ENCODE results near the gene SEMA3D. TPM values are rescaled to one million over a fixed set of nuclear protein-coding genes. Genes with fewer than 3 reads are reported as not detected.

Gene SEMA3D
- total RNA-seq, 1 donor from 2014 or later, result 1.4 TPM

DNA sequence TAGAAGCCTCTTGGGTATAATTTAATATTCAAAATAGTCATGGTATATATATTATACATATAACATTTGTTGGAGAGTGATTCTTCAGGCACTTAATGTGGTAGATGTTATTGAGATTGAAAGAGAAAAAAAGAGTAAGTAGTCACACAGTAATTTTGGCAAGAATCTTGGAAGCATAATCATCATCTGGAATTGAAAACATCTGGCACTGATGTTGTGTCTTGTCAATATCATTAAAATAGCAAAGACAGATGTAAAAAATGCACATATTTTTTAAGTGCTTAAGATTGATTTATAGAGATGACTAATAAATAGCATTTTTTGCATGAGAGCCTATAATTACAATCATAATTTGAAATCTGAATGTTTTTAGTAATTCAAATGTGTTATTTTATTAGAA, 9.5 kb downstream of the SEMA3D start:
- peaks cover 14% of the 10 kb centered on the region for H3K9me3 Mint-ChIP-seq (ENCODE audit: low read depth)
- H3K36me3 Mint-ChIP-seq (ENCODE audit: low read depth), result peaks cover 6% of the 10 kb centered on the region
- TF ChIP-seq, protein P1, sequence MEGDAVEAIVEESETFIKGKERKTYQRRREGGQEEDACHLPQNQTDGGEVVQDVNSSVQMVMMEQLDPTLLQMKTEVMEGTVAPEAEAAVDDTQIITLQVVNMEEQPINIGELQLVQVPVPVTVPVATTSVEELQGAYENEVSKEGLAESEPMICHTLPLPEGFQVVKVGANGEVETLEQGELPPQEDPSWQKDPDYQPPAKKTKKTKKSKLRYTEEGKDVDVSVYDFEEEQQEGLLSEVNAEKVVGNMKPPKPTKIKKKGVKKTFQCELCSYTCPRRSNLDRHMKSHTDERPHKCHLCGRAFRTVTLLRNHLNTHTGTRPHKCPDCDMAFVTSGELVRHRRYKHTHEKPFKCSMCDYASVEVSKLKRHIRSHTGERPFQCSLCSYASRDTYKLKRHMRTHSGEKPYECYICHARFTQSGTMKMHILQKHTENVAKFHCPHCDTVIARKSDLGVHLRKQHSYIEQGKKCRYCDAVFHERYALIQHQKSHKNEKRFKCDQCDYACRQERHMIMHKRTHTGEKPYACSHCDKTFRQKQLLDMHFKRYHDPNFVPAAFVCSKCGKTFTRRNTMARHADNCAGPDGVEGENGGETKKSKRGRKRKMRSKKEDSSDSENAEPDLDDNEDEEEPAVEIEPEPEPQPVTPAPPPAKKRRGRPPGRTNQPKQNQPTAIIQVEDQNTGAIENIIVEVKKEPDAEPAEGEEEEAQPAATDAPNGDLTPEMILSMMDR (IDR thresholded peaks at IDR 0.05), result no peak
- no peak overlapping the region for H3K27ac Mint-ChIP-seq (ENCODE audit: unreplicated experiment)
- no peak overlapping the region for H3K4me3 Mint-ChIP-seq (ENCODE audit: unreplicated experiment)
- peaks cover 8% of the 10 kb centered on the region for H3K4me1 Mint-ChIP-seq (ENCODE audit: low read depth)
- no peaks in the 10 kb centered on the region for H3K27me3 Mint-ChIP-seq (ENCODE audit: low read depth)
- DNase-seq (ENCODE audit: low spot score), result no peak

DNA sequence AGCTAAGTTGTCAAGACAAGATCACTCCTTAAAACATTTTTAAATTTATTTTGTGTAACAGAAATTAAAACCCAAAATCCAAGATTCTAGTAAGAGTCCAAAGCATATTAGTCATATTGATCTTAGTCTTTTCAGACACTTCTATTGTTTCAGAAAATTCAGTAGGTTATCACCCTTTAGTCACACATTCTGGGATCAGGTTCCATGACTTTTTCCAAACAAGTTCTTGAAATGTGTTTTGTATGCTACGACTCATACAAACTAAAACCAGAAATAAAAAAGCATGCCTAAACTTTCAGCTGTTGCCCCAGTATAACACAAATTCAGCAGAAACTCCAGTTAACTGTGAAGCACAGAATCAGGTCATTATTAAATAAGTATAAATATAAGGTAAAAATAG, 10.7 kb downstream of the SEMA3D start:
- H3K9me3 Mint-ChIP-seq (ENCODE audit: low read depth), result peaks cover 14% of the 10 kb centered on the region
- DNase-seq (ENCODE audit: low spot score), result no peak
- H3K27ac Mint-ChIP-seq (ENCODE audit: unreplicated experiment), result no peak overlapping the region
- no peaks in the 10 kb centered on the region for H3K27me3 Mint-ChIP-seq (ENCODE audit: low read depth)
- peaks cover 6% of the 10 kb centered on the region for H3K36me3 Mint-ChIP-seq (ENCODE audit: low read depth)
- H3K4me3 Mint-ChIP-seq (ENCODE audit: unreplicated experiment), result no peak overlapping the region
- H3K4me1 Mint-ChIP-seq (ENCODE audit: low read depth), result peaks cover 9% of the 10 kb centered on the region
- TF ChIP-seq, protein P1 (IDR thresholded peaks at IDR 0.05), result no peak

DNA sequence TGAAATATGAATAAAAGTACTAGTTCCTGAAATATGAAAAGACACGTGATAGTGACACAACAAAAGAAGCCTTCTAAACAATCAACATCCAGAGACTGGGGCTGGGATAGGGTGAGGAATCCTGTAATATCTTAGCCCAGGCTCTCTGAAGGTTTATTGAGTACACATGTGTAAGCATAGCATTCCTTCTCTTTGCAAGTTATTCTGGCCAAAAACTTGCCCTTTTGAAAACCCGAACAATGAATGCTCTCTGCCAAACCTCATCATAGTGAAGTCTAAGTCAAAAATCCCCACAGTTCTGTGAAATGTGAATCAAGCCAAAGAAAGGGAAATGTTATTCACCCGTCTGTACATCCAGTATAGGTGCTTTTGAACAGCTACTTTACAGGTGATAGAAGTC, 11.6 kb downstream of the SEMA3D start:
- Mint-ChIP-seq H3K27ac (ENCODE audit: unreplicated experiment) (no peak overlapping the region), H3K4me1 (ENCODE audit: low read depth) (peaks cover 9% of the 10 kb centered on the region)
- TF ChIP-seq, protein P1 (IDR thresholded peaks at IDR 0.05), result no peak

DNA sequence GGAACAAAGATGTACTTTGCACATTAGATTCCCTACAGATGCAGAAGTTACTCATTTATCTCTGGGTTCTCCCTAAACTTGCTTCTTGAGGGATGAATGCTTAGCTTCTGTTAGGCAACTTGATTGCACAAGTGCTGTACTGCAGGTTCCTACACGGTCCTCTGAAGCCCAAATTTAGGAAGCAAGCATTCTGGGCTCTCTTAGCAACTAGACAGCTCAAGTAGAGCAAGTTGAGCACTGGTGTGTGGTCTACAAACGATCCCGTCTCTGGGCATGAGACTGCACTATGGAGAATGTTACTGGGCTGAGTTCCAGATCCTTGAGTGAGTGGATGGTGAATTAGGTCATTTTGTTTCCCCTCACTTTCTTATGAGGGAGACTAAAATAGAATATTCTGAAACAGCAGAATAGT, 14.3 kb downstream of the SEMA3D start:
- H3K4me3 Mint-ChIP-seq (ENCODE audit: unreplicated experiment), result no peak overlapping the region
- no peak for DNase-seq (ENCODE audit: low spot score)
- H3K27ac Mint-ChIP-seq (ENCODE audit: unreplicated experiment), result peak overlapping the region; percentile 72
- H3K9me3 Mint-ChIP-seq (ENCODE audit: low read depth), result no peaks in the 10 kb centered on the region
- no peaks in the 10 kb centered on the region for H3K36me3 Mint-ChIP-seq (ENCODE audit: low read depth)
- H3K4me1 Mint-ChIP-seq (ENCODE audit: low read depth), result peaks cover 9% of the 10 kb centered on the region
- TF ChIP-seq, protein P1 (IDR thresholded peaks at IDR 0.05), result no peak
- H3K27me3 Mint-ChIP-seq (ENCODE audit: low read depth), result no peaks in the 10 kb centered on the region

More for the DNA sequence above, 11.6 kb downstream of the SEMA3D start:
- H3K4me3 Mint-ChIP-seq (ENCODE audit: unreplicated experiment), result no peak overlapping the region
- peaks cover 13% of the 10 kb centered on the region for H3K9me3 Mint-ChIP-seq (ENCODE audit: low read depth)
- DNase-seq (ENCODE audit: low spot score), result no peak
- peaks cover 6% of the 10 kb centered on the region for H3K36me3 Mint-ChIP-seq (ENCODE audit: low read depth)
- H3K27me3 Mint-ChIP-seq (ENCODE audit: low read depth), result no peaks in the 10 kb centered on the region

DNA sequence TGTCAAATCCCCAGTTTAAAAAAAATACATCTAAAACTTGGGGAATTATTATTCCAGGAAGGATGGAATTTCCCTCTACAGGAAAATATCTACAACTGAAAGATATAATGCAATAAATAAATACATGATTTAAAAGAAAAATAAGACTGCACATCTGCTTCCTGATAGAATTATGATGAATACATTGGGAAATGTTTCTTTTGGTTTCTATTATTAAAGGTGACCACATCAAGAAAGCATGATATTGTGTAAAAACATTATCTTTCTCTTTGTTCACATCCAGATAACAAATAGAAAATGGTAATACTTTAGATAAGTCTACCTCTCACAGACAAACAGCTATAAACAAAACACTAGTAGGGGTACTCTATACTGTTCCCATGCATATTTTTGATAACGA, 19.2 kb downstream of the SEMA3D start:
- Mint-ChIP-seq H3K9me3 (ENCODE audit: low read depth) (no peaks in the 10 kb centered on the region), H3K36me3 (ENCODE audit: low read depth) (no peaks in the 10 kb centered on the region), H3K4me3 (ENCODE audit: unreplicated experiment) (no peak overlapping the region), H3K27ac (ENCODE audit: unreplicated experiment) (no peak overlapping the region), H3K27me3 (ENCODE audit: low read depth) (no peaks in the 10 kb centered on the region), H3K4me1 (ENCODE audit: low read depth) (peaks cover 5% of the 10 kb centered on the region)
- no peak for DNase-seq (ENCODE audit: low spot score)
- TF ChIP-seq, protein P1 (IDR thresholded peaks at IDR 0.05), result no peak
